K562 (cell line): Measurements from ENCODE around the gene DDR1. TPM values are rescaled to one million over a fixed set of nuclear protein-coding genes. Genes with fewer than 3 reads are reported as not detected.

Source experiments
- ATF1 ChIP-seq, 2 experiments: fragments of 450-650 bp in 1 of 2; IDR thresholded peaks; 2 replicates each; pipeline ENCODE4 v1.6.1; 2016; ENCODE audit warnings: missing compliant biosample characterization in 1 of 2, missing genetic modification characterization in 1 of 2
- CBFA2T3 ChIP-seq: fragments of 450-650 bp; IDR thresholded peaks from 2 replicates; pipeline ENCODE4 v1.6.1; 2017
- KLF10 ChIP-seq: fragments of 250-450 bp; sonication (Bioruptor Pico); IDR thresholded peaks from 2 replicates; pipeline ENCODE4 v1.6.1; 2021; ENCODE audit warnings: matching md5 sums
- MCM7 ChIP-seq, 2 experiments: fragments of 450-650 bp; IDR thresholded peaks; 2 replicates each; pipeline ENCODE4 v1.6.1; 2016 to 2018
- MITF ChIP-seq: IDR thresholded peaks from 2 replicates; pipeline ENCODE4 v1.6.1; 2014; ENCODE audit warnings: antibody characterized with exemption
- MLLT1 ChIP-seq, 2 experiments: fragments of 450-650 bp; IDR thresholded peaks; 2 replicates each; pipeline ENCODE4 v1.6.1; 2016
- MTF1 ChIP-seq: fragments of 250-450 bp; sonication (Bioruptor Pico); IDR thresholded peaks from 2 replicates; pipeline ENCODE4 v1.9.0; 2021; ENCODE audit warnings: moderate library complexity, mild to moderate bottlenecking, inconsistent platforms, borderline replicate concordance
- NCOA2 ChIP-seq, 2 experiments: fragments of 450-650 bp; IDR thresholded peaks; 2 replicates each; pipeline ENCODE4 v1.6.1; 2018; ENCODE audit warnings: mild to moderate bottlenecking in 2 of 2, moderate library complexity in 1 of 2; ENCODE audit not compliant: partially characterized antibody in 2 of 2
- NFIX ChIP-seq: fragments of 250-450 bp; sonication (Bioruptor Pico); IDR thresholded peaks from 2 replicates; pipeline ENCODE4 v1.4.0; 2020; ENCODE audit warnings: low read depth, mild to moderate bottlenecking, moderate library complexity
- NR2C2 ChIP-seq, 2 experiments: fragments of 200-800 bp in 1 of 2; sonication (Bioruptor generic) in 1 of 2; sonication (generic) in 1 of 2; formaldehyde crosslinking in 1 of 2; IDR thresholded peaks; 2 replicates each; pipeline versions ENCODE4 v1.6.1 to v1.8.0; 2016 to 2022; ENCODE audit warnings: mild to moderate bottlenecking in 1 of 2, missing compliant biosample characterization in 1 of 2, missing genetic modification characterization in 1 of 2, missing genetic modification reagents in 1 of 2
- POLR2AphosphoS2 ChIP-seq: IDR thresholded peaks from 2 replicates; pipeline ENCODE4 v1.6.1; 2012; ENCODE audit warnings: low read length, improper control_type of control experiment
- SRF ChIP-seq, 2 experiments: fragments of 250-450, 450-650 bp in 1 of 2; sonication (Bioruptor Pico) in 1 of 2; sonication (generic) in 1 of 2; formaldehyde crosslinking; IDR thresholded peaks; 2 replicates each; pipeline versions ENCODE4 v1.5.0 to v1.5.1; 2020 to 2022; ENCODE audit warnings: mild to moderate bottlenecking in 1 of 2, missing genetic modification reagents in 1 of 2
- SRSF9 ChIP-seq: fragments of 200-400 bp; formaldehyde crosslinking; IDR thresholded peaks from 2 replicates; pipeline ENCODE4 v1.6.1; 2017; ENCODE audit warnings: low read depth, low read length, borderline replicate concordance
- TRIM28 ChIP-seq: fragments of 450-650 bp; IDR thresholded peaks from 2 replicates; pipeline ENCODE4 v1.6.1; 2017
- YY1 ChIP-seq, 3 experiments: IDR thresholded peaks; 2 replicates each; pipeline ENCODE4 v1.6.1; 2011; ENCODE audit warnings: low read length in 2 of 3, mild to moderate bottlenecking in 2 of 3, moderate library complexity in 2 of 3, borderline replicate concordance in 1 of 3, control low read depth in 1 of 3, low read depth in 1 of 3; ENCODE audit not compliant: insufficient read depth in 3 of 3, insufficient replicate concordance in 2 of 3, control insufficient read depth in 1 of 3, insufficient read length in 1 of 3; ENCODE audit errors: extremely low read depth in 1 of 3
- ZBTB11 ChIP-seq, 3 experiments: fragments of 200-800 bp in 1 of 3; fragments of 250-450 bp in 1 of 3; fragments of 450-650 bp in 1 of 3; sonication (Bioruptor Pico) in 1 of 3; sonication (Bioruptor generic) in 1 of 3; formaldehyde crosslinking in 1 of 3; IDR thresholded peaks; 2 replicates each; pipeline versions ENCODE4 v1.6.1 to v1.8.0; 2016 to 2022; ENCODE audit warnings: mild to moderate bottlenecking in 2 of 3, missing genetic modification characterization in 2 of 3, missing compliant biosample characterization in 1 of 3, moderate library complexity in 1 of 3
- ZBTB2 ChIP-seq: fragments of 450-650 bp; IDR thresholded peaks from 2 replicates; pipeline ENCODE4 v1.6.1; 2016; ENCODE audit warnings: antibody characterized with exemption
- ZNF77 ChIP-seq: fragments of 250-450 bp; sonication (Bioruptor Pico); IDR thresholded peaks from 2 replicates; pipeline ENCODE4 v1.5.0; 2020
- polyA plus RNA-seq, 8 experiments: library from polyadenylated mRNA; depleted of rRNA in 4 of 8; stranded (reverse) in 5 of 8; unstranded in 3 of 8; fragments of >200 nt; fragmentation: Nextera tagmentation in 2 of 8; fragmentation: Illumina TruSeq in 1 of 8; extraction: Ambion mirVana in 2 of 8; extraction: Trizol in 1 of 8; gene quantifications; 2 replicates each; pipeline versions ENCODE4 v1.2.1 to v1.2.3, GENCODE V29; 2011 to 2014; ENCODE audit warnings: inconsistent platforms in 1 of 8, missing spikeins in 1 of 8
- total RNA-seq, 7 experiments: library from RNA; depleted of rRNA in 6 of 7; stranded (reverse); fragments of >200 nt in 6 of 7; fragmentation: Illumina TruSeq in 2 of 7; extraction: Trizol in 2 of 7; gene quantifications; 2 replicates each; pipeline versions ENCODE4 v1.2.1 to v1.2.3, GENCODE V29; 2011 to 2021; ENCODE audit warnings: low replicate concordance in 1 of 7

Gene DDR1
- total and polyA plus RNA-seq, 9 of the 15 experiments (the other 6 are each of a cell fraction or from before 2014, with no cell fraction given) = 1.4 to 44.6 (median 12.2) TPM

- peak in 1 of 2 experiments; percentile 68; a peak in 1 of 4 replicates for TF ChIP-seq MLLT1 (IDR thresholded peaks at IDR 0.05)
- no peak for TF ChIP-seq CBFA2T3
- peak; percentile 92 for TF ChIP-seq POLR2AphosphoS2
- peak in 2 of 3 experiments; percentile 55 to 68 for TF ChIP-seq YY1 (IDR thresholded peaks at IDR 0.05; ENCODE audit: borderline replicate concordance in 1 of 3, control insufficient read depth in 1 of 3, extremely low read depth in 1 of 3, insufficient read depth in 3 of 3, insufficient read length in 1 of 3, insufficient replicate concordance in 2 of 3, low read depth in 1 of 3, low read length in 2 of 3)
- TF ChIP-seq SRF (CRISPR knock-in tag; IDR thresholded peaks at IDR 0.05) = no peak
- TF ChIP-seq MITF = no peak
- TF ChIP-seq KLF10 = peak; percentile 25; the same call in 1 of the 2 replicates
- TF ChIP-seq NR2C2 (CRISPR knock-in tag; IDR thresholded peaks at IDR 0.05) = 0 out of 2 replicates have a peak, but pooled peaks have one; percentile 50
- TF ChIP-seq NR2C2 (tag; IDR thresholded peaks at IDR 0.05) = no peak; the same call in 1 of the 2 replicates
- TF ChIP-seq ZBTB2 = peak; percentile 95
- no peak; a peak in 1 of 6 replicates for TF ChIP-seq ZBTB11 (CRISPR knock-in tag; IDR thresholded peaks at IDR 0.05)
- TF ChIP-seq TRIM28 = no peak
- no peak for TF ChIP-seq MTF1
- no peak for TF ChIP-seq NFIX
- no peak for TF ChIP-seq NCOA2 (IDR thresholded peaks at IDR 0.05; ENCODE audit: partially characterized antibody in 2 of 2)
- TF ChIP-seq SRSF9 = no peak
- TF ChIP-seq ZNF77 = peak; percentile 75; the same call in 1 of the 2 replicates
- no peak for TF ChIP-seq ATF1 (CRISPR knock-in tag; IDR thresholded peaks at IDR 0.05)
- peak; percentile 61 for TF ChIP-seq ATF1 (tag; IDR thresholded peaks at IDR 0.05)
- no peak for TF ChIP-seq MCM7 (IDR thresholded peaks at IDR 0.05)
Observed at GRCh38 chr6:30914076-30914853, 29.9 kb downstream of the DDR1 start, which contains the start of gene VARS2 (continued).
